NCI-H2196 (cell line): ENCODE measurements around the gene RAX2.

ENCODE experiments used
- DNase-seq: peaks from one replicate; lab custom pipeline; 2025; ENCODE audit not compliant: unreplicated experiment; lab: John Stamatoyannopoulos, UW

RAX2 gene

DNA sequence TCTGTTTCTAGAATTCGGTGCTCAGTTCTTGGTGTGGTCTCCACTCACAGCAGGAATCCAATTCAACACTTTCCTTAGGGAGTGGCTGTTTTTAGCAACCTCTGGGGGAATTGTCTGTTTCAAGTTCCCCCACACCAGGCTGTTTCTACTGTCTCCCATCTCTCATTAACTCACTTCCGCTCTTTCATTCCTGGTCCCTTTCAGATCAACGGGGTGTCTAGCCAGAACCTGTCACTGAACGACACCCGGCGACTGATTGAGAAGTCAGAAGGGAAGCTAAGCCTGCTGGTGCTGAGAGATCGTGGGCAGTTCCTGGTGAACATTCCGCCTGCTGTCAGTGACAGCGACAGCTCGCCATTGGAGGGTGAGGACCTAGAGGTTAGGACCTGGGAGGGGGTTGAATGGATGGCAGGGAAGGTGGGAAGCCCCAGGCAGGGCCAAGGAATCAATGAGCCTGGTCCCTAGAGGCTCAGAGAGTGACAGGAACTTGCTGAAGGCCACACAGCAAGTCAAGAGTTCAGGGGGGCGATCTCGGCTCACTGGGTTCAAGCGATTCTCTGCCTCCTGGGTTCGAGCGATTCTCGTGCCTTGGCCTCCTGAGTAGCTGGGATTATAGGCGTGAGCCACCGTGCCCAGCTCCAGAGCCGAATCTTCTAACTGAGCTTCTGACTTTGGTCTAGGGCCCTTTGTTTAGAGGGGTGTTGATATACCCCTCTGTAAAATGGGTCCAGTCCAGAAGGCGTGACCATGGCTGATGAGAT, 38.3 kb downstream of the RAX2 start:
- DNase-seq, result no peak

DNA sequence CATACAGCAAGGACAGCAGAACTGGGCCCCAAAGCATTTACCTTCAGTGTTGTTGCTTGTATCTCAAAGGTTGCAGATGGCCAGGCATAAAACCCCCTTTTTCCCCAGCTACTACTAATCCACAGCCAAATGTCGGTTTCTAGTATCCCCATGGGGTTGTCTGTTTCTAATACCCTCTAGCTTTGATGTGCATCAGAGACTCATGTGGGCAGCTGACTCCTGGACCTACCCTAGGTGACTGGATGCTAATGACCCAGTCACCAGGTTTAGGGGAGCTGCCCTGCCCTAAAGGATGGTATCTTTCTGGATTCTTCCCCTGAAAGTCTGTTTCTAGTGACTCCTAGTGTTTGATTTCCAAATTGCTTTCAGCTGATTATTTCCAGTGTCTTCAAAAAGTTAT, 39.9 kb downstream of the RAX2 start:
- DNase-seq, result no peak

DNA sequence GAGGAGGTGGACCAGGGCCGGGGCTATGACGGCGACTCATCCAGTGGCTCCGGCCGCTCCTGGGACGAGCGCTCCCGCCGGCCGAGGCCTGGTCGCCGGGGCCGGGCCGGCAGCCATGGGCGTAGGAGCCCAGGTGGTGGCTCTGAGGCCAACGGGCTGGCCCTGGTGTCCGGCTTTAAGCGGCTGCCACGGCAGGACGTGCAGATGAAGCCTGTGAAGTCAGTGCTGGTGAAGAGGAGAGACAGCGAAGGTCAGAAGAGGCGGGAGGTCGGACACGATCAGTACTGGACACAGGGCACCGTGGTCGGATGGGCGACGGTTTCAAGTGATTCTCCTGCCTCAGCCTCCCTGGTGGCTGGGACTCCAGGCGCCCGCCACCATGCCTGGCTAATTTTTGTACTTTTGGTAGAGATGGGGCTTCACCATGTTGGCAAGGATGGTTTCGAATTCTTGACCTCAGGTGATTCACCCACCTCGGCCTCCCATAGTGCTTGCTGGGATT, 41.5 kb downstream of the RAX2 start:
- no peak for DNase-seq

DNA sequence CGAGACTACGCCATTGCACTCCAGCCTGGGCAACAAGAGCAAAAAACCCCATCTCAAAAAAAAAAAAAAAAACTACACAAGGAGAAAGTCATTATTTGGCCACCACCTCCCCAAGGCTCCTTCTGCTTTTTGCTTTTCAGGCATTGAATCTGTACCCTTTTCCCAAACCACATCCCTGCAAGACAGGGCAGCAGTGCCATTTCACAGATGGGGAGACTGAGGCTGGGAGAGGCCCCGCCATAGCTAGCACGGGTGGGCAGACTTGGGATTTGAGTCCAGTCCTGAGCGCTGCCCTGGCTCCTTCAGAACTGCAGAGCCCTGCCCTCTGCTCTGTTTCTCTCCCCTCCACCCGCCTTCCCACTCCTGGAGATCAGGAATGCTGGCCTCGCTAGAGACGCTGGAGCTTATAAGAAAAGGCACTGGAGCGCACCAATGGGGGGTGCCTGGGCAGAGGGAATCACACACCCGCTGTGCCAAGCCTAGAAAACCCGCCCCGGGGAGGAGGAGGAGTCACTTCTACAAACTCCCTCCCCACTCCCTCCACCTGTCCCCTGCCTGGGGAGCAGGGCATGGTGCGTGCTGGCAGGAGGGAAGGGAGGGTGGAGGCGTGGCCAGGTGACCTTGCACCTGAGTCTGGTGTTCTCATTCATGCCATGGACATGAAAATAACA, 46.3 kb downstream of the RAX2 start:
- DNase-seq, result peak; percentile 90

DNA sequence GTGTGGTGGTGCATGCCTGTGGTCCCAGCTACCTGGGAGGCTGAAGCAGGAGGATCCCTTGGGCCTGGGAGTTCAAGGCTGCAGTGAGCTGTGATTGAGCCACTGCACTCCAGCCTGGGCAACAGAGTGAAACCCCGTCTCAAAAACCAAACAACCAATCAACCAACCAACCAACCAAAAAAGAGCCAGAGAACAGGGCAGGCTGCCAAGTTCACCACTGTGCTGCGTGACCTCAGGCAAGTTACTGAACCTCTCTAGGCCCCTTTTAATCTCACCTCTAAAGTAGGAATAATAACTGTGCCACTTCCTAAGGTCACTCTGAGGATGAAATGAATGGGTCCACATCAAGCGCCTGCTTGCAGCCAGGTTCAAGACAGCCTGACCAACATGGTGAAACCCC, 46.9 kb downstream of the RAX2 start:
- DNase-seq, result no peak

DNA sequence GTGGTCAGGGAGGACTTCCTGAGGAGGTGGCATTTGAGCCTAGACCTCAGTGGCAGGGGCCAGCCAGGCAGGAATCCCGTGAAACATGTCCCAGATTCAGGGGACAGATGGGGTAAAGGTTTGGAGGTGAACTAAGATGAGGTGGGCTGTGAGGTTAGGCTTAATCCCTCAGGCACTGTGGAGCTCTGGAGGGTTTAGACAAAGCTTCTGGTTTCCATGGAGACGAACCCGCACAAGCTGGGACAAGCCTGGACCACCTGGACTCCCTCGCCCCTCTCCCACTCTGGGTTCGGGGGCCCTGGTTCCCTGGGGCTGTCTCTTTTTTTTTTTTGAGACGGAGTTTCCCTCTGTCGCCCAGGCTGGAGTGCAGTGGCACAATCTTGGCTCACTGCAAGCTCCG, 48.1 kb downstream of the RAX2 start:
- no peak for DNase-seq

DNA sequence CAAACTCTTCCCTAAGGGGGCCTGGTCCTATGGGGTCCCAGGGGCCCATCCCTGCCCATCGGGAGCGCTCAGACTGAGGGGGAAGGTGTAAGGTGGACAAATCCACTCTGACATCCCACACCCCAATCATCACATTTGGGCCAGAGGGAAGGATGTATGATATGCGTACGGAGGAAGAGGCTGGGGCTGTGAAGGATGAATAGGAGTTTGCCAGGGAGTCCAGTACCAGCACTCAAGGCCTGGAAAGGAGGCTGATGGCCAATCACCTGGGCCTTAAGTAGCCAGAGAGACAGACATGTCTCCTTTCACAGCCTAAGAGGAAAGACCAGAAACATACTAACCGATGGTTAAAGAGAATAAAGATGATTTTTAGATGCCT, 48.9 kb downstream of the RAX2 start:
- no peak for DNase-seq

DNA sequence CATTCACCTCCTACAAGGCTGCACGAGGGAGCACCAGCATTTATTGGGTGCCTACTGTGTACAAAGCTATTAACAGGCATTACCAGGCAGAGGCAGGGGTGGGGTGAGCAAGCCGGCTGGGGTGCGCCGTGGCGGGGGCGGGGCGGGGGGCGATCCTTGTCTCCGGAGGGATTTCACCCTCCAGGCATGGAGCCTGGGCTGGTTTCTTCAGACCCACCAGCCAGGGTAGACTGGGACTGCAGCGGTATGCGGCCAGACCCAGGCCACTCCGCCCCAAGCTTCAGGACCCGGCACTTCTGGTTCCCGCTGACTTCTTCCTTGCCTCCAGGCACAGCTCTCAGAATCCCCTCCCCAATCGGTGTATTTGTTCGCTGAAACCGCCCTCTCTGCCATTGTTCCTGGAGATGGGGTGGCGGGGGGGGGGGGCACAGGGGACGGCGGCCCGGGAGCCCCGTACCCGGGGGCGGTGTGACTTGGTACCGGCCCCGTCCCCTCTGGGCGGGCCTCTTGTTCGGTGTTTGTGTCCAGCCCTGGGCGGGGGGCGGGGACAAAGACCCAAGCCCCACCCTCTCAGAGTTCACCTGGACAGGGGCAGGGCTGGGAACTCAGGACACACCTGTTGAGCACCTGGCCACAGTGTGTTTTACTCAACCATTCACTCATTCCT, 49.5 kb downstream of the RAX2 start:
- peak; percentile 59 for DNase-seq

DNA sequence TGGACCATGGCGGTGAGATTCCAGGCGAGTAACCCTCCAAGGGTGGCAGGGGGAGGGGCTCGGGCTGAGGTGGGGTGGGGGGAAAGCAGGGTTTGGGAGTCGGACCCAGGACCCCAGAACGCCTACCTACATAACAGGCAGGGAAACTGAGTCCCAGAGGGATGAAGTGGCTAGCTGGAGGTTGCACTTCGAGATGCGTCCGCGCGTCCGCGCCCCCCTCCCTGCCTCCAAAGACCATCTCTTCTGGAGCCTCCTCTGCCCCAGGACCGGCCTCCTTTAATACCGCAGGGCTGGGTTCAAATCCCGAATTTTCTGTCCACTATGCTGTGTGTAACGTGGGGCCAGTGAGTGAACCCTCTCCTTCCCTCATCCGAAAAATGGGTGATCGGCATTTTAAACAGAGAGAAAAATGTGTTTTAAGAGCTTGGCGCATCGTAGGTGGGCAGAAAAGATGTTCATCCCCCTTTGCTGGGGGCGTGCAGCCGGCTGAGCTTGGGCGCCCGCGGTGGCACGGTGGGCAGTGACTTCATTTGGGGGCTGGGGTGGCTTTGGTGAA, 50.1 kb downstream of the RAX2 start:
- no peak for DNase-seq

DNA sequence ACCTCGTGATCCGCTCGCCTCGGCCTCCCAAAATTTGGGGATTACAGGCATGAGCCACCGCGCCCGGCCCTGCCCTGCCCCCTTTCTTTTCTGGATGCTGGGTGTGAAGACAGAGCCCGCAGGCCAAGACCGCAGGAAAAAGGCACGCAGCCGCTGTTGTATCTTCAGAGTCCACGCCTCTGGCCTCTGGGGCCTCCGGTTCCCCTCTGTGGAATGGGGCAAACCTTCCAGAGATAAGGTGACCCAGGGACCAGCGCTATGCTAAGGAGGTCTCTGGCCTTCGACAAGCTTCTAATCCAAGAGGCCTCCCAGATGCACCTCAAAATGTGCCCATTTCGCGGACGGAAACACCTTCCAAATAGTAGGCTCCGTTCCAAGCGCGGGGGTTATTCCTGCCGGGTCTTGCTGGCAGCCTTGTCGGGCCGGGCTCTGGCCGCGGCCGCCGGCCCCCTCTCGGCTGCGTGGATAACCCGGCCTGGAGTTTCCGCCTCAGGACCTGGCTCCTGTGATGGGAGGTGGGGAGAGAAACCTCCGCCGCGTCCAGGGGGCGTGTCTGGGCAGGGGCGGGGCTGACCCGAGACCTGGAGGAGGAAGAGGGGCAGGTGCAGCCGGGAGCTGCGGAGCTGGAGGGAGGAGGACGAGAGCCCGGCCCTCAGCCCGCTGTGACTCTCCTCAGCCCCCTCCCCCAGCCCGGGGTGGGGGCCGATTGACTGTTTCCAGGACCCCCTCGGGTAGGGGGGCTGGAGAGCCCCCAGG, 50.7 kb downstream of the RAX2 start:
- DNase-seq, result peak; percentile 96

DNA sequence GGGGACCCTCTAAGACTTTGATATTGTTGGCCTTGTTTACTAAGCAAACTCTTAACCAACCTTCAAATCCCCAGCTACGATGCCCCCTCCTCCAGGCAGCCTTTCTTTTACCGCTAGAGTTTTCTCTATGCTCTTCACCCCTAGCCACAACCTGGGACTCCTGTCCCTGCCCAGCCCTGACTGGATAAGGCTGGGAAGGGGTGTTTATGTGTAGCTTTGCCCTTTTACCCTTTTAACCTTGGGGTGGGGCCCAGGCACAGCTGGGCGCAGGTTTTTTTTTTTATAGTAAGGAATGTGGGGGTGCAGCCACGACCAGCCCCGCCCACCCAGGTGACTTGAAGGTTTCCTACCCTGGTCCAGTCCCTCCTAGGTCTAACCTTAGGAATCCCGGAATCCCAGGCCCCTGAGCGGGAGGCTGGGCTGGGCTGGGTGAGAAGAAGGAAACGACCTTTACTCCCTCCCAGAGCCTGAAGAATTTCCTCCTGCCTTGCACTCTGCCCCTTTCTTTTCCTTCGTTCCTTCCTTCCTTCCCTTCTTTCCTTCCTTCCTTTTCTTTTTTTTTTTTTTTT, 51.6 kb downstream of the RAX2 start:
- DNase-seq, result no peak

DNA sequence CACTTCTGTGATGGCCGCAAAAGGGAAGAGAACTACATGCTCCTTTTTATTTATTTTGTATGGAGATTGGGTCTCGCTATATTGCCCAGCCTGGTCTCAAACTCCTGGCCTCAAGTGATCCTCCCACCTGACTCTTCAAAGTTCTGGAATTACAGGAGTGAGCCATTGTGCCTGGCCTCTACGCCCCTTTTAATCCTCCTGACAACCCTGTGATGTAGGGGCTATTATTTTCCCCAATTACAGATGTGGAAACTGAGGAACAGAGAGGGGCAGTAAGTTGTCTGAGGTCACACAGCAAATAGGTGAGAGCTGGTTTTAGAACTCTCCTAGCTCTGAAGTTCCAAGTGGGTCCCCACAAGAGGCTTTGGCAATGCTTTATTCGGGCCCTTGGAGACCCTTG, 52.2 kb downstream of the RAX2 start:
- no peak for DNase-seq
